SK-N-SH (cell line): ENCODE measurements around the gene ABHD4. TPM values are rescaled to one million over a fixed set of nuclear protein-coding genes. Genes with fewer than 3 reads are reported as not detected.

Source experiments
- CTCF ChIA-PET: fragments of 300-600, 350-600 bp; formaldehyde crosslinking; extraction: SDS; loops from one replicate; lab custom pipeline; 2021; lab: Yijun Ruan, JAX
- POLR2A ChIA-PET: fragments of 350-600 bp; sonication (Branson Sonifier 250); formaldehyde crosslinking; extraction: SDS; loops from one replicate; lab custom pipeline; 2020; ENCODE audit warnings: antibody characterized with exemption, inconsistent platforms; lab: Yijun Ruan, JAX
- DNase-seq: peaks from one replicate; pipeline ENCODE4 v3.0.0; 2012
- H2AFZ ChIP-seq: fragments of 200-600 bp; sonication (generic); 2 replicates; pipeline ENCODE4 v1.8.1; 2016; ENCODE audit warnings: antibody characterized with exemption, mild to moderate bottlenecking, low read depth
- H3F3A ChIP-seq: fragments of 200-600 bp; sonication (generic); replicated peaks from 2 replicates; pipeline ENCODE3; 2016; ENCODE audit warnings: antibody characterized with exemption, mild to moderate bottlenecking; ENCODE audit not compliant: insufficient read depth
- H3K27ac ChIP-seq, 2 experiments: fragments of 200-500 bp in 1 of 2; fragments of 200-600 bp in 1 of 2; sonication (Bioruptor generic) in 1 of 2; sonication (generic), shearing (Covaris generic) in 1 of 2; 2 replicates each; pipeline versions ENCODE4 v1.5.1 to v1.6.1; 2014 to 2016; ENCODE audit warnings: low read depth in 2 of 2, inconsistent platforms in 1 of 2, low read length in 1 of 2, mild to moderate bottlenecking in 1 of 2, mixed read lengths in 1 of 2
- H3K27me3 ChIP-seq: fragments of 200-600 bp; sonication (generic), shearing (Covaris generic); 2 replicates; pipeline ENCODE4 v1.6.1; 2016; ENCODE audit warnings: mixed run types; ENCODE audit not compliant: insufficient read depth
- H3K36me3 ChIP-seq, 2 experiments: fragments of 200-500 bp in 1 of 2; fragments of 200-600 bp in 1 of 2; sonication (Bioruptor generic) in 1 of 2; sonication (generic) in 1 of 2; replicated peaks in 1 of 2; 2 replicates each; pipeline versions ENCODE3 to v1.5.1; 2014 to 2016; ENCODE audit warnings: low read length in 1 of 2, mild to moderate bottlenecking in 1 of 2; ENCODE audit not compliant: insufficient read depth in 2 of 2, control insufficient read depth in 1 of 2
- H3K4me1 ChIP-seq, 2 experiments: fragments of 200-500 bp in 1 of 2; fragments of 200-600 bp in 1 of 2; sonication (Bioruptor generic) in 1 of 2; sonication (generic), shearing (Covaris generic) in 1 of 2; 2 replicates each; pipeline versions ENCODE4 v1.5.1 to v1.6.1; 2014 to 2016; ENCODE audit warnings: low read depth in 1 of 2, low read length in 1 of 2, mixed run types in 1 of 2; ENCODE audit not compliant: insufficient read depth in 2 of 2, control insufficient read depth in 1 of 2
- H3K4me2 ChIP-seq: fragments of 200-600 bp; sonication (generic), shearing (Covaris generic); 2 replicates; pipeline ENCODE4 v1.6.1; 2017; ENCODE audit warnings: mixed run types
- H3K4me3 ChIP-seq, 2 experiments: fragments of 200-500 bp in 1 of 2; fragments of 200-600 bp in 1 of 2; sonication (Bioruptor generic) in 1 of 2; sonication (generic), shearing (Covaris generic) in 1 of 2; 2 replicates each; pipeline versions ENCODE4 v1.5.1 to v1.8.1; 2014 to 2016; ENCODE audit warnings: low read depth in 2 of 2, inconsistent platforms in 1 of 2, low read length in 1 of 2, mild to moderate bottlenecking in 1 of 2, mixed read lengths in 1 of 2, moderate library complexity in 1 of 2
- H3K79me2 ChIP-seq: fragments of 200-600 bp; sonication (generic); 2 replicates; pipeline ENCODE4 v1.8.1; 2017; ENCODE audit warnings: mild to moderate bottlenecking; ENCODE audit not compliant: insufficient read depth
- H3K9ac ChIP-seq: fragments of 200-600 bp; sonication (generic); 2 replicates; pipeline ENCODE4 v1.6.1; 2017; ENCODE audit warnings: mixed run types
- H3K9me2 ChIP-seq: fragments of 200-600 bp; sonication (generic); 2 replicates; pipeline ENCODE4 v1.6.1; 2017; ENCODE audit warnings: mixed run types
- H3K9me3 ChIP-seq: fragments of 200-600 bp; sonication (generic); 2 replicates; pipeline ENCODE4 v1.6.1; 2017; ENCODE audit warnings: mixed run types, mild to moderate bottlenecking, moderate library complexity
- H4K20me1 ChIP-seq: fragments of 200-600 bp; sonication (generic); 2 replicates; pipeline ENCODE4 v1.6.1; 2017; ENCODE audit warnings: mild to moderate bottlenecking, mixed run types; ENCODE audit not compliant: insufficient read depth
- CHD2 ChIP-seq: fragments of 150-350 bp; IDR thresholded peaks from 2 replicates; pipeline ENCODE4 v1.6.1; 2018; ENCODE audit warnings: low read length; ENCODE audit not compliant: partially characterized antibody
- EP300 ChIP-seq, 2 experiments: IDR thresholded peaks; 2 replicates each; pipeline versions ENCODE4 v1.4.0 to v1.6.1; 2012; ENCODE audit warnings: borderline replicate concordance in 1 of 2, low read depth in 1 of 2, low read length in 1 of 2
- FOXJ3 ChIP-seq: sonication (generic); formaldehyde crosslinking; IDR thresholded peaks from 2 replicates; pipeline ENCODE4 v1.5.1; 2020; ENCODE audit warnings: mild to moderate bottlenecking, missing genetic modification reagents
- GABPA ChIP-seq: IDR thresholded peaks from 2 replicates; pipeline ENCODE4 v1.4.0; 2012; ENCODE audit warnings: low read depth, mild to moderate bottlenecking
- JUND ChIP-seq: IDR thresholded peaks from 2 replicates; pipeline ENCODE4 v1.4.0; 2012
- MEF2A ChIP-seq: IDR thresholded peaks from 2 replicates; pipeline ENCODE4 v1.4.0; 2012; ENCODE audit warnings: low read depth, borderline replicate concordance
- NRF1 ChIP-seq: IDR thresholded peaks from 2 replicates; pipeline ENCODE4 v1.6.1; 2012; ENCODE audit warnings: low read depth, mild to moderate bottlenecking, low read length
- RCOR1 ChIP-seq: fragments of 150-350 bp; IDR thresholded peaks from 2 replicates; pipeline ENCODE4 v1.6.1; 2017; ENCODE audit warnings: antibody characterized with exemption, low read length
- RFX5 ChIP-seq: IDR thresholded peaks from 2 replicates; pipeline ENCODE4 v1.6.1; 2012; ENCODE audit warnings: mild to moderate bottlenecking, improper control_type of control experiment, low read length
- TCF12 ChIP-seq: IDR thresholded peaks from 2 replicates; pipeline ENCODE4 v1.4.0; 2012
- TEAD4 ChIP-seq: IDR thresholded peaks from 2 replicates; pipeline ENCODE4 v1.4.0; 2012; ENCODE audit warnings: mild to moderate bottlenecking, borderline replicate concordance; ENCODE audit not compliant: insufficient read depth
- YY1 ChIP-seq: IDR thresholded peaks from 2 replicates; pipeline ENCODE4 v1.4.0; 2012; ENCODE audit warnings: low read depth, mild to moderate bottlenecking
- WGBS: methylation state at CpG from one replicate; pipeline ENCODE4 v1.1.6; 2017; ENCODE audit warnings: low lambda C conversion rate; 5-methylcytosine and 5-hydroxymethylcytosine counted together
- polyA plus RNA-seq, 3 experiments: library from polyadenylated mRNA; depleted of rRNA; stranded (reverse); fragments of >200 nt; gene quantifications; 2 replicates each; pipeline ENCODE4 v1.2.3, GENCODE V29; 2012
- TF ChIP-seq, protein P1 (sequence below): fragments of 150-350 bp; IDR thresholded peaks from 2 replicates; pipeline ENCODE4 v1.6.1; 2016; ENCODE audit warnings: mild to moderate bottlenecking, low read depth, low read length
- TF ChIP-seq, protein P2 (sequence below): IDR thresholded peaks from 2 replicates; pipeline ENCODE4 v1.4.0; 2012; ENCODE audit warnings: low read depth
- TF ChIP-seq, protein P3 (sequence below): IDR thresholded peaks from 2 replicates; pipeline ENCODE4 v1.4.0; 2012; ENCODE audit warnings: low read depth, borderline replicate concordance
- TF ChIP-seq, protein P4 (sequence below): fragments of 150-350 bp; IDR thresholded peaks from 2 replicates; pipeline ENCODE4 v1.6.1; 2017; ENCODE audit warnings: antibody characterized with exemption, low read length, low read depth, borderline replicate concordance

ABHD4 gene
- polyA plus RNA-seq, 1 of the 3 experiments (the other 2 are of a cell fraction) = 15.0 TPM

DNA sequence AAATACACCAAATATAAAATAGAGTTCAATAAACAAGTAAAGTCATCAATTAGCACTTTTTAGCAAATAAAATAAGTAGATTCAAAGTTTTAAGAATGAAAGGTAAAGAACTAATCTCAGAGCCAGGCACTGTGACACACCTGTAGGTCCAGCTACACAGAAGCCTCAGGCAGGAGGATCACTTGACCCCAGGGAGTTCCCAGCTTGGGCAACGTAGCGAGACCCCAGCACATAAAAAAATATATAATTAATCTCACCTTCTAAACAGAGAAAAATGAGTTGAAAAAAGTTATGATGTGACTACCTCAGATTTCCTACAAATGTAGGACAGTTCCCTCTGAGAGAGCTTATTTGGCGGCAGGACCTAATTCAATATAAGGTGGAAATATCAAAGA is 28.4 kb upstream of the ABHD4 start:
- no peak for DNase-seq
- TF ChIP-seq JUND = no peak
- TF ChIP-seq TCF12 = no peak
- no peak for TF ChIP-seq GABPA
- no peak for TF ChIP-seq TEAD4
- TF ChIP-seq, protein P1, sequence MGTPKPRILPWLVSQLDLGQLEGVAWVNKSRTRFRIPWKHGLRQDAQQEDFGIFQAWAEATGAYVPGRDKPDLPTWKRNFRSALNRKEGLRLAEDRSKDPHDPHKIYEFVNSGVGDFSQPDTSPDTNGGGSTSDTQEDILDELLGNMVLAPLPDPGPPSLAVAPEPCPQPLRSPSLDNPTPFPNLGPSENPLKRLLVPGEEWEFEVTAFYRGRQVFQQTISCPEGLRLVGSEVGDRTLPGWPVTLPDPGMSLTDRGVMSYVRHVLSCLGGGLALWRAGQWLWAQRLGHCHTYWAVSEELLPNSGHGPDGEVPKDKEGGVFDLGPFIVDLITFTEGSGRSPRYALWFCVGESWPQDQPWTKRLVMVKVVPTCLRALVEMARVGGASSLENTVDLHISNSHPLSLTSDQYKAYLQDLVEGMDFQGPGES = no peak
- TF ChIP-seq, protein P2, sequence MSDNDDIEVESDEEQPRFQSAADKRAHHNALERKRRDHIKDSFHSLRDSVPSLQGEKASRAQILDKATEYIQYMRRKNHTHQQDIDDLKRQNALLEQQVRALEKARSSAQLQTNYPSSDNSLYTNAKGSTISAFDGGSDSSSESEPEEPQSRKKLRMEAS = no peak
- no peak for TF ChIP-seq MEF2A
- TF ChIP-seq NRF1 = no peak
- TF ChIP-seq YY1 = no peak
- no peak for TF ChIP-seq EP300 (IDR thresholded peaks at IDR 0.05; ENCODE audit: borderline replicate concordance in 1 of 2, low read depth in 1 of 2, low read length in 1 of 2)
- TF ChIP-seq, protein P3, sequence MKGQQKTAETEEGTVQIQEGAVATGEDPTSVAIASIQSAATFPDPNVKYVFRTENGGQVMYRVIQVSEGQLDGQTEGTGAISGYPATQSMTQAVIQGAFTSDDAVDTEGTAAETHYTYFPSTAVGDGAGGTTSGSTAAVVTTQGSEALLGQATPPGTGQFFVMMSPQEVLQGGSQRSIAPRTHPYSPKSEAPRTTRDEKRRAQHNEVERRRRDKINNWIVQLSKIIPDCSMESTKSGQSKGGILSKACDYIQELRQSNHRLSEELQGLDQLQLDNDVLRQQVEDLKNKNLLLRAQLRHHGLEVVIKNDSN = no peak
- TF ChIP-seq RCOR1 = no peak
- TF ChIP-seq RFX5 = no peak
- TF ChIP-seq CHD2 = no peak
- no peak for TF ChIP-seq FOXJ3 (CRISPR knock-in tag)
- TF ChIP-seq, protein P4, sequence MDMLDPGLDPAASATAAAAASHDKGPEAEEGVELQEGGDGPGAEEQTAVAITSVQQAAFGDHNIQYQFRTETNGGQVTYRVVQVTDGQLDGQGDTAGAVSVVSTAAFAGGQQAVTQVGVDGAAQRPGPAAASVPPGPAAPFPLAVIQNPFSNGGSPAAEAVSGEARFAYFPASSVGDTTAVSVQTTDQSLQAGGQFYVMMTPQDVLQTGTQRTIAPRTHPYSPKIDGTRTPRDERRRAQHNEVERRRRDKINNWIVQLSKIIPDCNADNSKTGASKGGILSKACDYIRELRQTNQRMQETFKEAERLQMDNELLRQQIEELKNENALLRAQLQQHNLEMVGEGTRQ = no peak
- H3K9me3 ChIP-seq = no peaks in the 10 kb centered on the region
- ChIA-PET CTCF (interaction anchor here (0.6 to 10.4 kb wide), 73 partner anchors 9 to 412 kb away, joined by 3 to 116 read pairs (median 4); partner anchors contain the start of genes ABHD4, DAD1 and MRPL52), POLR2A (no interaction called here)
- H3K9ac ChIP-seq = no peak overlapping the region
- peaks cover 0 to 18% of the 10 kb centered on the region in 2 experiments; a peak in 1 of 4 replicates for H3K4me1 ChIP-seq
- H3K9me2 ChIP-seq = no peaks in the 10 kb centered on the region
- no peak overlapping the region for H2AFZ ChIP-seq
- peaks cover 30% of the 10 kb centered on the region for H3F3A ChIP-seq
- H3K79me2 ChIP-seq = peaks cover 70% of the 10 kb centered on the region
- WGBS = 70% methylated on average over 3 of the region's 3 CpGs
- H3K27me3 ChIP-seq = no peaks in the 10 kb centered on the region
- peaks cover 54 to 69% of the 10 kb centered on the region in 2 experiments for H3K36me3 ChIP-seq
- no peak overlapping the region for H3K4me2 ChIP-seq
- H4K20me1 ChIP-seq = peaks cover 10% of the 10 kb centered on the region; the same call in 1 of the 2 replicates
- no peak overlapping the region for H3K4me3 ChIP-seq
- H3K27ac ChIP-seq = no peak overlapping the region
